GM19324 (cell line): Measurements from ENCODE around the gene UBFD1.
"Not testable (repeated sequence)": the region's sequence is repeated elsewhere in the genome, so short reads cannot be mapped to it uniquely, and the experiment has no call there.

Experiments
- ATAC-seq: cut with Tn5 transposase; IDR thresholded peaks from one replicate; pipeline ENCODE4 v1.9.1; 2021; ENCODE audit warnings: mild to moderate bottlenecking, moderate library complexity; ENCODE audit not compliant: unreplicated experiment, low FRiP score

Gene UBFD1, protein sequence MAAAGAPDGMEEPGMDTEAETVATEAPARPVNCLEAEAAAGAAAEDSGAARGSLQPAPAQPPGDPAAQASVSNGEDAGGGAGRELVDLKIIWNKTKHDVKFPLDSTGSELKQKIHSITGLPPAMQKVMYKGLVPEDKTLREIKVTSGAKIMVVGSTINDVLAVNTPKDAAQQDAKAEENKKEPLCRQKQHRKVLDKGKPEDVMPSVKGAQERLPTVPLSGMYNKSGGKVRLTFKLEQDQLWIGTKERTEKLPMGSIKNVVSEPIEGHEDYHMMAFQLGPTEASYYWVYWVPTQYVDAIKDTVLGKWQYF

DNA sequence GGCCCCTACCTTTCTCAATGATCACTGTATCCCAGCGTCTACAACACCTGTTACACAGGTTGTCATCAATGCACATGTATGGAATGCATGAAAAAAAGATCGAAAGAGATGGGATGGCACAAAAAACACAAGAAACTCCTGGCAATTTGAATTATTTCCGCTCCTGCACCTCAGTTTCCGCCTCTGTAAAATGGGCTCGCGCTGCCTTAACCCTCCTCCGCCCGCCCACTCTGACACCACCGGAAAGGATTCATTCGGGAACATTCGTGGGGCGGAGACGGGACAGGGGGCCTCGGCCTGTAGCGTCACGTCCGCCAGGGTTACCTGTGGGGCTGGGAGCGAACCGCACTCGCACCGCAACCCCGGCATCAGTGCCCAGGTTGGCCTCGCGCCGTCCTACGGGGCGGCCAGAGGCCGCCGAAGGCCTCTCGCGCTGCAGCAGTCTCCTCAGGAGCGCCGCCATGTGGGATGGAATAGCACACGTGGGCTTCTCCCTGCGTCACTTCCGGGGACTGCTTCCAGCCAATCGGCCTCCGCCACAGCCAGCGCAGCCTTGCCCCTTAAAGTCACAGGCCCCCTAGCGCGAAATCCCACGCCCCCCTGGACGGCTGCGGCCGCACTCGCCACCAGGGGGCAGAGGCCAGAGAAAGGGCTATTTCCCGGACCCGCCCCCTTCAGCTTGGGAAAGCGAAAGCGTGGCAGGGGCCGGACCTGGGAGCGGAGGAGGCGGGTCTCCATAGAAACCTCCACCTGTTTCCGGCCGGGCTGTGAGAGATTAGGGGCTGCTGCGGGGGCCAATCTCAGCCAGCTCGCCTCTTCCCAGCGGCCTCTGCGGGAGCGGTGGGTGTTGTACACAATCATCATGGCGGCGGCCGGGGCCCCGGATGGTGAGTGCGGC is at the start of gene UBFD1, which contains the start of gene EARS2:
UBFD1 (plus strand) TSS at position 847 of the 898 bp plus-strand sequence; CDS start at position 863, 16 bp downstream.
EARS2 (minus strand) TSS at position 470 of the 898 bp plus-strand sequence; CDS start at position 463, 7 bp downstream.
- ATAC-seq: peak; percentile 92

DNA sequence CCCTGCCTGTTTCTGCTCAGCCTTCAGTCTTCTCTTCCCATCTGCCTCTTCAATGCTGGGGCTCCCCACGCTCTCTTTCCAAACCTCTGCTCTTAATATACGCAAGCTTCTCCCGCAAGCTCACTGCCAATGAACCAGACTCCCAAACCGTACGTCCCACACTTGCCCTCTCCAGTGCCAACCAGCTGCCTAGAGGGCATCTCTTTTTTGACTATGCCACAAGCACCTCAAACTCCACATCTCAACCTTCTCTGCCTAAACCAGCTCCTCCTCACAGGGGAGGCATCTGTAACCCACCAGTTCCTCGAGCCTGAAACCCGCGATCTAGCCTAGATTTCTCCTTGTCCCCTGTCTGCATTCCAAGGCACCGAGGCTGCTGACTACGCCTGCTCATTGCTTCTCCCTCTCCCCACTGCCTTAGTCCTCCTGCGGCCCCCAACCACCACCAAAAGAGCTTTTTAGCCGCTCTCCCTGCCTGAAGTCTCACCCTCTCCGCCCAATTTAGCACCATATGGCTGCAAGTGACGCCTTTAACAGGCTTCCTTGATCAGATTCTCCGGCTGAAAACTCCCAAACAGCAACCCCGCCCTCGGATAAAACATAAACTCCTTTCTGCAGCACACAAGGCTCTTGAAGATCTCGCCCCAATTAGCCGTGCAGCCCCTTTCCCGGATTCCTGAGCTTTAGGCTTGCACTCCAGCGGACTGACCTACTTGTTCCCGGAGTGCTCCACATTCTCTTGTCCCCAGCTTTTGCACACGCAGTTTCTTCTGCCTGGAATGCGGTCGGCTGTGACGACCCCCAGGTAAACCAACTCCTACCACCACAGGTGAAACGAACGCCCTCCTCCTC is 48.7 kb upstream of the UBFD1 start:
- ATAC-seq: no peak

DNA sequence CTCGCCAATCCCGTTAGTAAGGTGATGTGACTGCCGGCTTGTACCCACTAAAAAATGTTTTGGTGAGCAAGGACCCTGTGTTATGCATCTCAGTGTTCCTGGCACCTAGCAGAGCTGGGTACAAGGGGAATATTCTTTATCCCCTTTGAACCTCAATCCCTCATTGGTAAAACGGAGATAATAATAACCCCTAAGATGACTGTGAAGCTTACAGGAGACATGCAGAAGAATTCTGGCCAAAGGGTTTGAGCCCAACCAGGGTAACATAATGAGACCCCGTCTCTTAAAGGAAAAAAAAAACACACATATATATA is 48.1 kb upstream of the UBFD1 start:
- ATAC-seq: no peak

DNA sequence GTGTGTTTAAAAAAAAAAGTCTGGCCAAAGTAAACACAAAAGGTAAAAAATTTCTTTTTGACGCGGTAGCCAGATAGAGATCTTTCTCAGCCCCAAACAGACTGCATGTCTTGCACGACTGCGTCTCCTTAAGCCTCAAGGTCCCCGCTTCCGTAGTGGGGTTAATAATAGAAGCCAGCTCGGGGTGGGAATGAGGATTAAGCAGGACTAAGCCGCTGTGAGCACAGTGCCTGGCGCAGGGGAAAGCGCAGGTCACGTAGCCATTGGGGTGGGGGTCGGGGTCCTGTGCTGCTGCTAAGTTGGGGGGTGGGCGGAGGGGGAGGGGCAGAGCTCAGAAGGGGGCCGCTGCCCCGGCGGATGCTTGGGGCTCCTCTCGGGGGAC is 47.8 kb upstream of the UBFD1 start:
- ATAC-seq: no peak

DNA sequence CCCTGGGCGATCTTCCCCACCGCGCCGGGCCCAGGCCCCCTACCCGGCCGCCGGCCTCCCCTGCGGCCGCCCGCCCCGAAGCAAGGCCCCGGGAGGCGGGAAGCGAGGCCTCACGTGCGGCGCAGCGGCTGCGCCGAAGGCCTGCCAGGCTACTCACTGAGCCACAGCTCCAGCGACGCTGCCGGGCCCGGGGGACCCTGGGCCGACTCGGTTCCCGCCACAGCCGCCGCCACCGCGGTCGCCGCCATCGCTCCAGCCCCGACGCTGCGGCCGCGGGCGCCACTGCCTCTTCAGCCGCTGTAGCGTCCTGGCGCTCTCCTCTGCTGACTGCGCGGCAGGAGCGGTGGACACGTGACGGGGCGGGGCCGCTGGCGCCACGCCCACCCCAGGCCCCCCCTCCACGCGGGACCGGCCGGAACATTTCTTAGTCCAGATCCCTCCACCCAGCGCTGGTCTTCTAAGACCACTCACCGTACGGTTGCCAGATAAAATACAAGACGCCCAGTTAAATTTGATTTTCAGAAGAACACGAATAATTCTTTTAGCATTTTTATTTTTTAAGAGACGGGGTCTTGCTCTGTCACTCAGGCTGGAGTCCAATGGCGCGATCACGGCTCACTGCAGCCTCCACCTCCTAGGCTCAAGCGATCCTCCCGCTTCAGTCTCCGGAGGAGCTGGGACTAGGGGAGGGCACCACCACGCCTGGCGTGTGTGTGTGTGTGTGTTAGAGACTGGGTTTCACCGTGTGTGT is 47.2 kb upstream of the UBFD1 start, which contains the start of gene GGA2:
GGA2 (minus strand) TSS at position 331 of the 751 bp plus-strand sequence; CDS start at position 248, 83 bp downstream.
- peak; percentile 86 for ATAC-seq

DNA sequence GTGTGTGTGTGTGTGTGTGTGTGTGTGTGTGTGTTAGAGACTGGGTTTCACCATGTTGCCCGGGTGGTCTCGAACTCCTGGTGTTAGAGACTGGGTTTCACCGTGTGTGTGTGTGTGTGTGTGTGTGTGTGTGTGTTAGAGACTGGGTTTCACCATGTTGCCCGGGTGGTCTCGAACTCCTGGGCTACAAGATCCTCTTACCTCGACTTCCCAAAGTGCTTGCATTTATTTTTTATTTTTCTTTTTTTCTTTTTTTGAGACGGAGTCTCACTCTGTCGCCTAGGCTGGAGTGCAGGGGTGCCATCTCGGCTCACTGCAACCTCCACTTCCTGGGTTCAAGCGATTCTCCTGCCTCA is 46.6 kb upstream of the UBFD1 start:
- not testable (repeated sequence) for ATAC-seq

DNA sequence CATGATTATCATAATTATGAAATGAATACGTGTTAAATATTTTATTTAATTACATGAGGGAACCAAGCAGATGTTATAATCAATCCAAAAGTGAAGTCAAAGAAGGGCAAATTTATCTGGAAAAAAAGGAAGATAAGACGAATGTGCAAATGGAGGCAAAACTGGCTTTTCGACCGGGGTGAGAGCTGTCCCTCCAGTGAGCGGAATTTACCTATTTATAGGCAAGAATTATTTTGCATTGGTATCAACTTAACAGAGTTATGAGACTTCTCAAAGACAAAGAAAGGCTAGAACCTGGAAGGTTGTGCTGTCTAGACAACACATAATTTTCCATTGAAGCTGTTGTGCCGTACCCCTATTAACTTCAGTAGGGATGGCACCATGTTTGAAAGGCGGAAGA is 45.8 kb upstream of the UBFD1 start:
- no peak for ATAC-seq

DNA sequence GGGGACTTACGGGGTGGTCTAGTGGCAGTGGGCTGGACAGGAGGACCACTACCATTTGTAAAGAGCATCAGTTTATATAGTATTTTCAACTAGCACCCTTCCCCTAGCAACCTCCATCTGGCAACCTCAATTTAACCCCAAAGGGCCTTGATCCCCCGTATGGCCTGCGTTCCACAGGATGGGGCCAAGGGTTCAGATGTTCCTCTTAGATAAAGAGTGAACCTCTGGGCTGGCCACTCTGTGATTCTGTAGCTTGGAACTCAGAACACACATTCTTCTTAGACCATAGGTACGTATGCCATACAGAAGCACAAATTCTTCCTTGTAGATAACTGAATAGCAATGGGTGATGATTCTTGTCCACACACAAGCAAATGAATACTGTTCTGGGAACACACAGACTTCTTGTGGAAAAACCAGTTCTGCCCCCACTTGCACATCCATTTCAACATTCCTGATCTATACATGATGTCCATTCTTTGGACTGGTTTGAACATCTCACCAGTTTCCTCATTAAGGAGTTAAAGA is 45.3 kb upstream of the UBFD1 start:
- no peak for ATAC-seq

DNA sequence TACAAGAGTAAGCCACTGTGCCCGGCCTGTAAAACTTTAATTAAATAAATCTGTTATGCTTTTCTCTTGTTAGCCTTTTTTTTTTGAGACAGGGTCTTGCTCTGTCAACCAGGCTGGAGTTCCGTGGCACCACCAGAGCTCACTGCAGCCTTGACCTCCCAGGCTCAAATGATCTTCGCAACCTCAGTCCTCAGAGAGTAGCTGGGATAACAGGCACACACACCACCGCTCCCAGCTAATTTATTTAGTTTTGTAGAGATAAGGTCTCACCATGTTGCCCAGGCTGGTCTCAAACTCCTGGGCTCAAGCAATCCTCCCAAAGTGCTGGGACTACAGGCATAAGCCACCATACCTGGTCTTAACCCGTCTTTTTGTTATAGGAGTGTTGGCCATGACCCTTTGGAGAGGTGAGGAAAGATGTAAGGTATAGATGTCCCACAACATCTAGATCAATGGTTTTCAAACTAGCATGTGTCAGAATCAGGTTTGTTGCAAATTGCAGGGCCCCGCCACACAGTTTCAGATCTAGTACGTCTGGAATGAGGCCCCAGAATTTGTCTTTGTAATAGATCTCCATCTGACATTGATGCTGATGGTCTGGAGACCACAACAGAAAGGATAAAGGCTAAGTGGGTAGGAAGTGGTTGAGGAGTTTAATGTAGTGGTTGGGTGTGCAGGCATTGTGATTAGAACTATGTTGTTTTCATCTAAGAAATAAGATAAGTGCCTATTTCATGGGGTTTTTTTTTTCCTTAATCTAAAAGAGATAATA is 43.0 kb upstream of the UBFD1 start:
- ATAC-seq: no peak

DNA sequence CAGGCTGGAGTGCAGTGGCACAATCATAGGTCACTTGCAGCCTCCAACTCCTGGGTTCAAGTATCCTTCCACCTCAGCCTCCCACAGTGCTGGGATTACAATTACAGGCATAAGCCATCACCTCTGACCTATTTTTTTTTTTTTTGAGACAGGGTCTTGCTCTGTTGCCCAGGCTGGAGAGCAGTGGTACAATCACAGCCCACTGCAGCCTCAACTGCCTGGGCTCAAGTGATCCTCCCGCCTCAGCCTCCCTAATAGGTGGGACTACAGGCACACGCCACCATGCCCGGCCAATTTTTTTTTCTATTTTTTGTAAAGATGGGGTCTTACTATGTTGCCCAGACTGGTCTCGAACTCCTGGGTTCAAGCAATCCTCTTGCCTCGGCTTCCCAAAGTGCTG is 41.6 kb upstream of the UBFD1 start:
- no peak for ATAC-seq

DNA sequence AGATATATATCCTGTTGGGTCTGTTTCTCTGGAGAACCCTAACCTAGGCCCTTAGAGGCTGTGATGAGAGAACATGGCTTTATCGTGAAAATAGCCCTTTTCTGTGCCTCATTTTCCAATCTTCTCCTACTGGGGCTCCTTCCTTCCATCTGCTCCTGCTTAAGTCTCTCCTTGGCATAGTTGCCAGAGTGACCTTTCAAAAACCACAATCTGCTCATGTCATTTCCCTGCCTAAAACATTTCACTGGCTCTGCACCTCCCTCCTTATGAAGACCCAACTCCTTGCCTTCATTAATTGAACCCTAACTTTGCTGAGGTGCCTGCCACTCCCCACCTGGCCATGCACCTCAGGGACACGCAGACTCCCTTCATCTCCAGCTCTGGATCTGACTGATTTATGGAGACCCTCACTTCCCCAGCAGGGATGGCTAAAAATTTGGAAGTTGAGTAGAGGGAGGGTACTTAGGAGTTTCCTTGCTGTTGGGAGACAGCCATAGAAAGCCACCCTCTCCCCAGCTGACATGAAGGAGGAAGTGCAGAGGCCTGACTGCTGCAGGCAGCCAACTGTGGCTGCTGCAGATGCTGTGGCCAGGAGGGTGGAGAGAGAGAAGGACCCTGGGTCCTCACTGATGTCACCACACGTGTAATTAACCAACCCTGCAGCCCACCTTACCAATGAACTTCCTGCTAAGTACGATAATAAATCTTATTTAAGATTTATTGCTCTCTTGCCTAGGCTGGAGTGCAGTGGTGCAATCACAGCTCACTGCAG is 41.0 kb upstream of the UBFD1 start:
- ATAC-seq: no peak

DNA sequence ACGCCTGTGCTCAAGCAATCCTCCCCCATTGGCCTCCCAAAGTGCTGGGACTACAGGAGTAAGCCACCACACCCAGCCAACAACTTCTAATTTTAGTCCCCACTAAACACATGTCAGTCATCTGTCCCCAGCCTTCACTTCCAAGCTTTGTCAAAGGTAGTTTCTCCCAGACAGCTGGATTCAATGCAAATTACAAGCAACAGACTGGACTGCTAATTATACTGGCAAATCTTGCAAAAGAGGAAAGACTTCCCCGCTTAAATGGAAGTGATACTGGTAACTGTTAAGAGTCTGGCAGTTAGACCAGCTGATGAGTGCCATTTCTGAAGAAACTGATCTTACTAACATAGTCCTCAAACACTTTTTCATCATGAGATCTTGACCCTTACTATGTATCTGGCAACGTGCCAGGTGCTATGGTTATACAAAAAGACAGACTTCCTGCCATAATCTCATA is 39.1 kb upstream of the UBFD1 start:
- no peak for ATAC-seq

DNA sequence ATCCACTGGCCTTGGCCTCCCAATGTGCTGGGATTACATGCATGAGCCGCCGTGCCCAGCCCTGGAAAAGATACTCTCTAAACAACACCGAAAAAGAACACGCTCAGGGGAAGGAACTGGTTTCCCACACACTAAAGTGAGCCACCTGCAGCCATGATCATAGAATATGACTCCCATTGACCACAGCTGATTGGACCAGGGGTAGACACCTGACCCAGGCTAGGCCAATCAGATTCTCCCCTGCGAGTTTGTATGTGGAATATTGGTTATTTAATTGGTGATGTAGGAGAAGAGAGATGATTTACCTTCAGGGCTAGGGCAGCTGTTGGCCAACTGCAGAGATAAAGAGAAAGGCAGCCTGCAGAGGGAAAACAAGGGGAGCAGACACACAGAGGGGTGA is 38.2 kb upstream of the UBFD1 start:
- no peak for ATAC-seq

DNA sequence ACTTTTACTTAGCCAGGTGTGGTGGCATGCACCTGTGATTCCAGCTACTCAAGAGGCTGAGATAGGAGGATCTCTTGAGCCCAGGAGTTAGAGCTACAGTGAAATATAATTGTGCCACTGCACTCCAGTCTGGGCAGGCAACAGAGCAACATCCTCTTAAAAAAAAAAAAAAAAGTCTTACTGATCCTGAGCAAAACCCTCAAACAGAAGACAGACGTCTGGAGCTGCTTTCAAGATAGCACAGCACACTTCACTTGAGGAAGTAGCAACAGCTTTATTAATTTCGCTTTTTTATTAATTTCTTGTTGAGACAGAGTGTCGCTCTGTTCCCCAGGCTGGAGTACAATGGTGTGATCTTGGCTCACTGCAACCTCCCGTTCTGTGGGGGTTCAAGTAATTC is 37.0 kb upstream of the UBFD1 start:
- no peak for ATAC-seq

DNA sequence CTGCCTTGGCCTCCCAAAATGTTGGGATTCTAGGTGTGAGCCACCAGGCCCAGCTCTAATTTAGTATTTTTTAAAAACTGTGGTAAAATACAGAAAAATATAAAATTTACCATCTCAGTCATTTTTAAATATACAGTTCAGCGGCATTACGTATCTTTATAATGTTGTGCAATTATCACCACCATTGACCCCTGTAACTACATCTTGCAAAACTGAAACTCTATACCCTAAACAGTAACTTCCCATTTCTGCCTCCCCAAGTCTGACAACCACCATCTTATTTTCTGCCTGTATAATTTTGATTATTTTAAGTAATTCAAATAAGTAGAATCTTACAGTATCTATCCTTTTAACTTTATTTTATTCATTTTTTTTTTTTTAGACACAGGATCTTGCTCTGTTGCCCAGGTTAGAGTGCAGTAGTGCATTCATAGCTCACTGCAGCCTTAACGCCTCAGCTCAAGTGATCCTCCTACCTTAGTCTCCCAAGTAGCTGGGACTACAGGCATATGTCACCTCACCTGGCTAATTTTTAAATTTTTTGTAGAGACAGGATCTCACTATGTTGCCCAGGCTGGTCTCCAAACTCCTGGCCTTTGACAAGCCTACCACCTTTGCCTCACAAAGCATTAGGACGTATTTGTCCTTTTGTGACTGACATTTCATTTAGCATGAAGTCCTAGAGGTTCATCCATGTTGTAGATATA is 36.3 kb upstream of the UBFD1 start:
- ATAC-seq: no peak

DNA sequence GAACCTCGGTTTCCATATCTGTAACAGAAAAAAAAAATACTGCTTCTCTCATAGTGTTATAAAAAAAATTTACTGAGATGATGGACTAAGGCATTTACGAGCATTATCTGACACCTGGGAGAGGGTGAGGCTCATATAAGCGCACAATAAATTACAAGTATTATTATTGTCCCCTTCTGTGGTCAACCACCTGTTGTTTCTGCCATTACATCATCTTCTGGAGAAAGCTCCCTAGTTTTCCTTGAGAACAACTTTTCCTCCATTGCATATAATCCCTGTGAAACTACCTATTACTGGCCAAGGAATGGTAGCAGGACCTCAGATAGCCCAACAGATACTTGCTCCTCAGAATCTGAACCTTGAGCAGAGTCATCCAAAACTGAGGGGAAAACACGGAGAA is 35.6 kb upstream of the UBFD1 start:
- no peak for ATAC-seq

DNA sequence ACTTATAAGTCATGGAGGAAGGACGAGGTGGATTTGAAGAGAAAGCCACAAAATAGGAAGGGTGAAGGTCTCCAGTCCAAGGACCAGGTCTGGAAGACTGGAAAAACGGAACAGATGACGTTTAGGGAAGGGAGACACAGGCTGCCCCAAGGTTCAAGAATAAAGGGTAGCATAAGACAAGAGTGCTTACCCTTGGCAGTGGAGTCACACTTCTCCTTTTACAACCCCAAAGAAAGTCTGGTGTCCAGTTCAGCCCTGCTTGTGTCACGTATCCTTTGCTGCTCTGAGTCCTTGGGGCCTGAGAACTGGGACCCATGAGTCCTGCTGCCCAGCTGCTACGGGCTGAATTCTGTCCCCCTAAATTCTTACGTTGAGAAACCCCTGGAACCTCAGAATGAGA is 34.2 kb upstream of the UBFD1 start:
- ATAC-seq: no peak

DNA sequence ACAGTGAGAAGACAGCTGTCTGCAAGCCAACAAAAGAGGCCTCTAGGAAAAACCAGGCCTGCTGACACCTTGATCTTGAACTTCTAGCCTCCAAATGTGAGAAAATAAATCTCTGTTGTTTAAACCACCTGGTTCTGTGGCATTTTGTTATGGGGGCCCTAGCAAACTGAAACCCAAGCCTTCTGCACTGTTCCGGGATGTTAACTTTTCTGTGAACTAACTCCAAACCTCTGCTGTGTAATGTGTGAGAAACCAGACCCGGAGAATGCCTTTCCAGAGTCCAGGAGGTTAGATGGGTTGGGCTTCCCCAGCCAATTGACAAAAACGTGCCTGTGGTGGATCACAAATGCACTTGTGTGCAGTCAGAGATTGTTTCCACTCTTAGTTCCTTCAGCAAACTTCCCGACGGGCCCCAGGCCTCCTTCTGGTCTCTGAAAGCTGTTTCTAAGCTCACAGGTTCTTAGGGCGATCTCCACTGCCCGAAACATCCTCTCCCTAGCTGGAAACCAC is 33.6 kb upstream of the UBFD1 start:
- ATAC-seq: no peak
